ENCODE measurements around the gene YWHAG.

The YWHAG gene

DNA sequence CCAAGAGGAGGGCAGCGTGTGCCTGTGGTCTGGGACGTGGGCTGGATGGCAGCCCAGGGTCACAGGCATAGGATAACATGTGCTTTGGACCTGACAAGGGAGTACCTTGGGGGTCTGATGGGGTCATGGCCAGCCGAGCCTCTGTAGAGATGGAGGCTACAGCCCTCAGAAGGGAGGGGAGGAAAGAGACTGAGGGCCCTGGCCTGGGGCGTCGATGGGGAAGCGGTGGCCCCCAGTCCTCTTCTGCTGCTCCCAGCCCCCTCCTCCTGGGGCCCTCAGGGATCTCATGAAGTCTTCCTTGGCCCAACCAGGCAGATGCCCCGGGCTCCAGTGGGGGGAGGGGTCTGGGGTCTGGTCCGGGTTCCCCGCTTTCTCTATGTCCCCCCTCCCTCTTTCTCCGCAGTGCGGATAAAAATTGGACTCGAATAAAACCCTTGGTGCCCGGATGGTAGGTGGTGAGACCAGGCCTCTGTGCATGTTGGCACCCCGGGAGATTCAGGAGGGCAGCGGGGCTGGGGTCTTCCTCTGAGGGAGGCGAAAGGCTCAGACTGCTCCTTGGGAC lies 71.9 kb downstream of the YWHAG start:
- no peak overlapping the region for H3K4me3 ChIP-seq (ENCODE audit: low read length)
- no peak for TF ChIP-seq ZNF274 (IDR thresholded peaks at IDR 0.05; ENCODE audit: low read depth, low read length)

GRCh38 chr7:76285604-76286374 lies 73.0 kb downstream of the YWHAG start:
- TF ChIP-seq ZNF274 (IDR thresholded peaks at IDR 0.05; ENCODE audit: low read depth, low read length): no peak
- no peak overlapping the region for H3K4me3 ChIP-seq (ENCODE audit: low read length)

GRCh38 chr7:76283254-76284159 lies 75.3 kb downstream of the YWHAG start:
- no peak overlapping the region for H3K4me3 ChIP-seq (ENCODE audit: low read length)
- no peak for TF ChIP-seq ZNF274 (IDR thresholded peaks at IDR 0.05; ENCODE audit: low read depth, low read length)

DNA sequence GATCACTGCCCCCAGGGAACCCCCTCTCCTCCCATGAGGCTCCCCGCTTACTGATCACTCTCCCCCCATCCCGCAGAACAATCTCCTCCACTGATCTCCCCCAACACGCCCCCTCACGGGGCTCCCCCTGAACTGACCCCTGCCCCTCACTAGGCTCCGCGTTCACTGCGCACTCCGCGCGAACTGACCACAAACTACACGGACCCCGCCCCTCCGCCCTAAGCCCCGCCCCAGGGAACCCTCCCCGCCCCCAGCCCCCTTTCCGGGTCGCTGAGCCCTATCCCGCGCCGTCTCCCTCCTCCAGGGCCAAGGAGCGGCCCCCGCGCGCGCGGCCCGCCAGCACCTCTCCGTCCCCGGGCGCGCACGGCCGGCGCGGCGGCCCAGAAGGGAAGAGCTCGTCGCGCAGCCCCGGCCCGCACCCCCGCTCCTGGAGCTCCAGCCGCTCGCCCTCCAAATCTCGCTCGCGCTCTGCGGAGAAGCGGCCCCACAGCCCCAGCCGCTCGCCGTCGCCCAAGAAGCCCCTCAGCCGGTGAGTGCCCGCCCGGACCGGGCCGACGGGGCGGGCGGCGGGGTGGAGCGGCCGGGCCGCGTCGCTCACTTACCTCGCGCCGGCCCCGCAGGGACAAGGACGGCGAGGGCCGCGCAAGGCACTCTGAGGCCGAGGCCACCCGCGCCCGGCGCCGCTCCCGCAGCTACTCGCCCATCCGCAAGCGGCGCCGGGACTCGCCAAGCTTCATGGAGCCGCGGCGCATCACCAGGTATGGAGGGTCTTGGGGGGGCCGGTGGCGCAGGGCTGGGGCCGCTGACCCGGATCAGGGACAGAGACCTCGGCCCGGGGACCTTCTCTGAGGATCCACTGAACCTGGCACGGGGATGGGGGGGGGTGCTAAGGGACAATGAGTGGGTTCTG lies 76.2 kb downstream of the YWHAG start:
- no peak for TF ChIP-seq ZNF274 (IDR thresholded peaks at IDR 0.05; ENCODE audit: low read depth, low read length)
- no peak overlapping the region; the same call in 1 of the 2 replicates for H3K4me3 ChIP-seq (ENCODE audit: low read length)

- TF ChIP-seq ZNF274 (IDR thresholded peaks at IDR 0.05; ENCODE audit: low read depth, low read length): no peak
- no peak overlapping the region for H3K4me3 ChIP-seq (ENCODE audit: low read length)
Observed at GRCh38 chr7:76281706-76282343, 77.0 kb downstream of the YWHAG start.

DNA sequence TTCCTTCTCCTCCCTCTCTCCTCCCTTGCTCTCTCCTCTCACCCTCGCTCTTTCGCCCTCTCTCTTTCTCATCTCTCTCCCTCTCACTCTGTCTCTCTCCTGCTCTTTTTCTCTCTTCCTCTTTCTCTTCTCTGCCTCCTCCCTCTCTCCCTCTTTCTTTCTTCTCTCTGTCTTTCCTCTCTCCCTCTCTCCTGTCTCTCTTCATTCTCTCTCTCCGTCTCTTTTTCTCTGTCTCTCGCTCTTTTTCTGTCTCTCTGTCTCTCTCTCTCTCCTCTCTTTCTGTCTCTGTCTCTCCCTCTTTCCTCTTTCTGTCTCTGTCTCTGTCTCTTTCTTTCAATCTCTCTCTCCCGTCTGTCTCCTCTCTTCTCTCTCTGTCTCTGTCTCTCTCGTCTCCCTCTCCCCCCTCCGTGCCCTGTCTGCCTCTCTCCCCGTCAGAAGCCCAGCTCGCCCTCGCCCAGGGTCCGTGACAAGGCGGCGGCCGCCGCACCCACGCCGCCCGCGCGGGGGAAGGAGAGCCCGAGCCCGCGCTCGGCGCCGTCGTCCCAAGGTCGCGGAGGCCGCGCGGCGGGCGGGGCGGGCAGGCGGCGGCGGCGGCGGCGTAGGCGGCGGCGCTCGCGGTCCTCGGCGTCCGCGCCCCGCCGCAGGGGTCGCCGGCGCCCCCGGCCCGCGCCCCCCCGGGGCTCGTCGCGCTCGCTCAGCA lies 77.6 kb downstream of the YWHAG start:
- H3K4me3 ChIP-seq (ENCODE audit: low read length): no peak overlapping the region
- no peak for TF ChIP-seq ZNF274 (IDR thresholded peaks at IDR 0.05; ENCODE audit: low read depth, low read length)

GRCh38 chr7:76280408-76280807 lies 78.4 kb downstream of the YWHAG start:
- no peak overlapping the region for H3K4me3 ChIP-seq (ENCODE audit: low read length)
- TF ChIP-seq ZNF274 (IDR thresholded peaks at IDR 0.05; ENCODE audit: low read depth, low read length): no peak

GRCh38 chr7:76278540-76278939 lies 80.3 kb downstream of the YWHAG start:
- H3K4me3 ChIP-seq (ENCODE audit: low read length): no peak overlapping the region
- no peak for TF ChIP-seq ZNF274 (IDR thresholded peaks at IDR 0.05; ENCODE audit: low read depth, low read length)

All from GM08714 (cell line).